ENCODE data around the gene MTA1. TPM values are rescaled to one million over a fixed set of nuclear protein-coding genes. Genes with fewer than 3 reads are reported as not detected.

Gene MTA1
- total RNA-seq, 1 donor from 2014 or later = 60.9 TPM

DNA sequence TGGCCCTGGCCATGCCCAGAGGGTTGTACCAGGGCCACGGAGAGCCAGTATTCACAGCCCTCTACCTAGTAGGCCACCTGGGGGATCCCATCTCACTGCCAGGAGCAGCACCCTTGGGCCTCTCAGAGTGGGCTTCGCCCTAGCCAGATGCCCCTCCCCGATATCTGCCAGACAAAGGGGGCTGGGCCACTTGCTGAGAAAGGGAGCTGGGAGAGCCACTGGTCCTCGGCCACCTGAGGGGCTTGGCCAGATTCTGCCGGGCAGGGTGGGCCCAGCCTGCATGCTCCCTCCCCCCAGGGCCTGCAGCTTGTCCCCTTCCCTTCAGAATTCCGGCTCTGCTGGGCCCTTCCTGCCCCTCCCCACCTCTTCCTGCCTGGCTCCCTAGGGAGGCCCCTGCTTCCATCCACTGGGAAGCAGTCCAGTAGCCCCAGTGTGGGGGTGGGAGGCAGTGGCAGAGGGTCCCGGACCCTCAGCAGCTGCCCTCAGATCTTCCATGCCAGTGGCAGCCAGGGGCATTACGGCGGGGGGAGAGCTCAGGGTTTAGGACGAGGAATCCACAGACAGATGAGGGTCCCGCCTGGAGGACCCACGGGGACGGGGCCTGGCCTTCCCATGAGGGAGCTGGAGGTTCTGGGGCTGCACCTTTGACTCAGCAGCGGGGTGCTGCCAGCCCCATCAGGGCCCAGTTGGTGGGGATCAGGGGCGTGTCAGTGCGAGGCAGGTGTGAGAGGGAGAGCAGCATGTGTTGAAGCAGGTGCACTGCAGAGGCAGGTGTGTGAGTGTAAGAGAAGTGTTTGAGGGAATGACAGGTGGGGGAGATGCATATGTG is 57.4 kb downstream of the MTA1 start:
- no peak for DNase-seq

- DNase-seq = no peak
These were observed 58.2 kb downstream of the MTA1 start for GRCh38 chr14:105477660-105478397.

GRCh38 chr14:105478398-105479251 is 59.0 kb downstream of the MTA1 start:
- no peak for DNase-seq

DNA sequence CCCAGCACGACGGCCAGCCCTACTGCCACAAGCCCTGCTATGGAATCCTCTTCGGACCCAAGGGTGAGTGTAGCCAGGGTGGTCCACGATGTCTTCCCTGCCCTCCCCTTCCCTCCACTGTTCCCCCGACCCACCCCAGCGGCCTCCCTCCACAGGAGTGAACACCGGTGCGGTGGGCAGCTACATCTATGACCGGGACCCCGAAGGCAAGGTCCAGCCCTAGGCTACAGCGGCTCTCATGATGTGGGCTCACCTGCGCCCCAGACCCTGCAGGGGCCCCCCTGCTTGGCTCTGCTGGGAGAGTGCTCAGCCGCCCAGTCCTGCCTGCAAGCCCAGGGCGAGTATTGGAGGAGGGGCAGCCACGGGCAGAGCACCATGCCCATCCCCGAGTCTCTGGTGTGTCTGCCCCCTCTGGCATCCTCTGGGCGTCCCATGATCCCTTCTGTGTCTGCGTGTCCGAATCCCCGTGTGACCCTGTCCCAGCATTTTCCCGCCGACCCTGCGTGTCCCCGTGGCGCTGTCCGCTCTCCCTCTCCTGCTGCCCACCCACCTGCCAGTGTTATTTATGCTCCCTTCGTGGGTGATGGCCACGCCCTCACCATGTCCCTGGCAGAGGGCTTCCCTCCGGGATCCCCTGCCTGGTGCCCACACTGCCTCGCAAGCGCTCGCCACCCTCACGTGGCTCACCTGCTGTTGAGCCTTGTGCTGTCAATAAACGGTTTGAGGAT is 60.0 kb downstream of the MTA1 start:
- no peak for DNase-seq

GRCh38 chr14:105480199-105480746 is 60.6 kb downstream of the MTA1 start:
- DNase-seq = no peak

- peak; percentile 95 for DNase-seq
These were observed 61.5 kb downstream of the MTA1 start for GRCh38 chr14:105480807-105481801.

- peak; percentile 98 for DNase-seq
These were observed 62.3 kb downstream of the MTA1 start for GRCh38 chr14:105481886-105482457.

- no peak for DNase-seq
These were observed 63.0 kb downstream of the MTA1 start for GRCh38 chr14:105482486-105483110.

GRCh38 chr14:105483300-105484068 is 63.9 kb downstream of the MTA1 start:
- DNase-seq = no peak

DNA sequence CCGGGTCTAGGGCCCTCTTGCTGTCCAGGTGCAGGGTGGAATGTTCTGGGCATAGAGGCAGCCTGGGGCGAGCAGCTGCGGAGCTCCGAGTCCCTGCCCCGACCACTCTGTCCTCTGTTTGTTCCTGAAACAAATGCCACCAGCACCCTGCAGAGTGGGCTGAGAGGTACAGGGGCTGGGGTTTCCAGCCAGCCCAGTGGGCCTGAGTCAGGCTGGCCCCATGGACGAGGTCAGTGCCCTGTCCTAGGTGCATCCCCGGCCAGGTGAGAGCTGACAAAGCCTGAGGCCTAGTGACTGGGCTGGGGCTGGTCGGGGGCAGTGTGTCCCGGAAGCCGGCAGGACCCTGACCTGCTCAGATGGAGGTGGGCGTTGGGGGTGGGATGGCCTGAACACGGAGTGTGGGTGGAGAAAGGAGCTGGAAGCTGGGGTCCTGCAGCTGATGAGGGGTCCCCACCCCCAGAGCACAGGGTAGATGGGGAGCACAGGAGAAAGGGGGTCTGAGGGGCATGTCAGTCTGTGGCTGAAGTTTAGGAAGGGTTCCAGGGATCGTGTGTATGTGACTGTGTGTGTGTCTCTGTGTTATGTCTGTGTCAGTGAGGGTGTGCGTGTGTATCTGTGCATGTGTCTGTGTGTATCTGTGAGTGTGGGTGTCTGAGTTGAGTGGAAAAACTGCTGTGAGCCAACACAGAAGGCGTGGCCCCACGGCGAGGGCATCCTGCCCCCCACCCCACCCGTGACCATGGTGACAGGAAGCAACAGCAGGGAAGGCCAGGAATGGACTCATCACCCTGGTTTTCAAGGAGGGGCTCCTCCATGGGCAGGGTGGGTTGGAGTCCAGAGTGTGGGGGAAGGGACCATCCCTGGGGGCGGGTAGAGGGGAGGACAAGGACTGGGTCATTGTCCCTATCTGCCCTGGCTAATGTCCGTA is 64.7 kb downstream of the MTA1 start:
- no peak for DNase-seq

- DNase-seq = no peak
These were observed 65.4 kb downstream of the MTA1 start for GRCh38 chr14:105484997-105485393.

GRCh38 chr14:105485739-105486162 is 66.1 kb downstream of the MTA1 start:
- no peak for DNase-seq

DNA sequence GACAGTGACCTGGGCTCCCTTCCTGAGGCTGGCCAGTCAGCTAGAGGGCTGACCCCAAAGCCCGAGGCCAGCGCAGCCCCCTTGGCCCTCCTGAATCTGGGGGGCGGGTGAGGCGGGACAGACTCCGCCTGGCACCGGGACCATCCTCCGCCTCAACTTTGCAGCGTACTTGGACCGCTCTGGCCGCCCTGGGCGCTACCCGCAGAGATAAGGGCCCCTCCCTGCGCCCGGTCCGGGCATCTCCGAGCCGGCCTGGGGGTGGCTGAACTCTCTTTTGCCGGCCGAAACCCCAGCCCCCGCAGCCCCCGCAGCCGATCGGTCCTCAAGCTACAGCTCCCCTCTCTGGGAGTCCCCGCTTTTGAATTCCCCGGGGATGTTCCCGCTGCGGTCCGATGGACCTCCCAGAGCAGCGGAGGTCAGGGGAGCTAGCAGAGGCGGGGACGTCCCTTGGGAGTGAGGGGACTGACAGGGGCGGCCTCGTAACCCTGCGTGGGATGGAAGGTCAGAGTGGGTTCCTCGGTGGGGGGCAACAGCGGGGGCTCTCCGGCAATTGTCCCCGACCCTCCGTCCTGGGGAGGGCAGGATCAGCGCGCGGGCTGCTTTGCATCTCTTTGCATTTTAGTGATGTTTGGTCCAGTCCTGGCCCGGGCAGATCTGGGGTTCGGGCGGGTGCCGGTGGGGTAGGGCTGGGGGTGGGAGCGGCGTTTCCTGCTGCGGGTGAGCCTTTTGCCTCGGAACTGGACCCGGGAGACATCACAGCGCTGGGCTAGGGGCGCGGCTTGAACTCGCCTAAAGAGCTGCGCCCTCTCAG is 66.7 kb downstream of the MTA1 start, which contains the start of gene CRIP1:
Gene CRIP1 (plus strand): TSS at position 724 of the 811 bp plus-strand sequence. CDS start 374 bp downstream, outside the sequence.
- DNase-seq = no peak

DNA sequence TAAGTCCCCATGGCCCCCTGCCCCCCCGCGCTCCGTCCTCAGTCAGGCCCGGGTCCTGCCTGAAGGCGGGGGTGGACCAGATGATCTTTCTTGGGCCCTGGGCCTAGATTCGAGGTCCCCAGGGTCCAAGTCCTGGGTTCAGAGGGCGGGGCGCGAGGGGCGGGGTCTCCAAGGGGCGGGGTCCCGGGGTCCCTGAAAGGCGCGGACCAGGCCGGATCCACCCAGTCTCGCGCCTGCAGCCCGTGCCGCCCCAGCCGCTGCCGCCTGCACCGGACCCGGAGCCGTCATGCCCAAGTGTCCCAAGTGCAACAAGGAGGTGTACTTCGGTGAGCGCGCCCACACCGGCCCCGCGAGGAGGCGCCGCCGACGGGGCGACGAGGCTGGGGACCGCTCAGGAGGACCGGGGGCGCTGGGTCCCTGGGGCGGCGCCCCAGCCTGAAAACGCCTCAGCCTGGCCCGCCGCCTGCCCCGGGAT is 67.4 kb downstream of the MTA1 start:
- DNase-seq = no peak

DNA sequence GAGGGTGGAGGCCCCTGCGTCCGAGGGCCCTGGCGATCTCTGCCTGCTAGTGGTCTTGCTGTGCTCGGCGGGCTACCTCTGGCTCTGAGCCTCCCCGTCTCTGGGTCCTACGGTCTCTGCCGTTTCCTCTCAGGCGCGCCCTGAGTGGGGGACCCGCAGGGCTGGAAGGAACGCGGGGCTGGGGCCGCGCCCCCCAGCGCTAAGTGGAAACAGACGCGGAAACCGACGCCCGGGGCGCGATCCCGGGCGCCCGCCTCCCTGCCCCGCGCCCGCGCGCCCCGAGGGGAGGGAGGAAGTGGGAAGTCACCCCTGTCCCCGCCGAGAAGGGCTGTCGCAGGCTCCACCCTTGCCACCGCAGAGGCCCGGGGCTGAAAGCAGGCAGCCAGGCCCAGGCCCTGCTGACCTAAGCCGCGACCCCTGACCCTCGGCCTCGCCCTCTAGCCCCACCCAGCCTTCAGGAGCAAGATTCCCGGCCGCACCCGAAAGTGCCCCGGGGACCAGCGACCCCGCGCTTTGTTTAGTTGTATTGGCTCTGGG is 67.9 kb downstream of the MTA1 start:
- DNase-seq = no peak

Measured in tongue (tissue), 2 donors.